Kidney epithelial cell (primary cell): ENCODE measurements around the gene TNS4. TPM values are rescaled to one million over a fixed set of nuclear protein-coding genes. Genes with fewer than 3 reads are reported as not detected.

ENCODE experiments used
- DNase-seq: peaks from one replicate; pipeline ENCODE4 v3.0.0-alpha.2; 2010; ENCODE audit warnings: low read depth
- H3K27me3 ChIP-seq: 2 replicates; pipeline ENCODE4 v1.6.0; 2011; ENCODE audit warnings: low read length; ENCODE audit not compliant: control insufficient read depth, insufficient read depth
- H3K36me3 ChIP-seq: 2 replicates; pipeline ENCODE4 v1.5.1; 2011; ENCODE audit warnings: low read length; ENCODE audit not compliant: control insufficient read depth, insufficient read depth
- H3K4me3 ChIP-seq: 2 replicates; pipeline ENCODE4 v1.5.1; 2011; ENCODE audit warnings: low read depth, mild to moderate bottlenecking, control low read depth, low read length
- total RNA-seq: library from RNA; depleted of rRNA; stranded (reverse); fragments of >200 nt; gene quantifications from 2 replicates; pipeline ENCODE4 v1.2.3, GENCODE V29; 2015
- TF ChIP-seq, protein P1 (sequence below): IDR thresholded peaks from 2 replicates; pipeline ENCODE4 v1.5.1; 2011; ENCODE audit warnings: mild to moderate bottlenecking, moderate library complexity, low read length, control low read depth, inconsistent platforms; ENCODE audit not compliant: insufficient read depth, poor library complexity, severe bottlenecking

The TNS4 gene
- total RNA-seq, 1 donor from 2014 or later, result not detected

DNA sequence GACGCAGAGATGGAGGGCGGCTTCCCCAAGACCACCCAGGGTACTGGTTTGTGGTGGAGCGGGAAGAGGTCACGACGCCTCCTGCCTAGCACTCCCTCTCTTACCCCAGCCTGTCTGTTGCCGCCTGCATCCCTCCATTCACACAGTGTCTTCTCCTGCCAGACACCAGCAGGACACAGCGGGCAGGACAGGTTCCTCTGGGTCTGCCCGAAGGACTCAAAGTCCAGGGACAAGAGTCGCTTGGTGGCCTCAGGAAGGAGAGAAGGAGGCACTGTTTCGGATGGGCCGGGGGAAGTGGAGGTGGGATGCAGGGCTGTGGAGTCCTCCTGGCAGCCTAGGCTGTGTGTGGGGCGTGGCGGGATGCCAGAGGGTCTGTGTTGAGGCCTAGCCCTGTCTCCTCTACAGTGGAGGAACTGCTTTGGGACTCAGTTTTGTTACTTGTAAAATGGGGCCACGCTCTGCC, 19.6 kb upstream of the TNS4 start:
- Histone ChIP-seq H3K27me3 (no peaks in the 10 kb centered on the region), H3K36me3 (no peaks in the 10 kb centered on the region), H3K4me3 (no peak overlapping the region)
- DNase-seq, result no peak
- TF ChIP-seq, protein P1, sequence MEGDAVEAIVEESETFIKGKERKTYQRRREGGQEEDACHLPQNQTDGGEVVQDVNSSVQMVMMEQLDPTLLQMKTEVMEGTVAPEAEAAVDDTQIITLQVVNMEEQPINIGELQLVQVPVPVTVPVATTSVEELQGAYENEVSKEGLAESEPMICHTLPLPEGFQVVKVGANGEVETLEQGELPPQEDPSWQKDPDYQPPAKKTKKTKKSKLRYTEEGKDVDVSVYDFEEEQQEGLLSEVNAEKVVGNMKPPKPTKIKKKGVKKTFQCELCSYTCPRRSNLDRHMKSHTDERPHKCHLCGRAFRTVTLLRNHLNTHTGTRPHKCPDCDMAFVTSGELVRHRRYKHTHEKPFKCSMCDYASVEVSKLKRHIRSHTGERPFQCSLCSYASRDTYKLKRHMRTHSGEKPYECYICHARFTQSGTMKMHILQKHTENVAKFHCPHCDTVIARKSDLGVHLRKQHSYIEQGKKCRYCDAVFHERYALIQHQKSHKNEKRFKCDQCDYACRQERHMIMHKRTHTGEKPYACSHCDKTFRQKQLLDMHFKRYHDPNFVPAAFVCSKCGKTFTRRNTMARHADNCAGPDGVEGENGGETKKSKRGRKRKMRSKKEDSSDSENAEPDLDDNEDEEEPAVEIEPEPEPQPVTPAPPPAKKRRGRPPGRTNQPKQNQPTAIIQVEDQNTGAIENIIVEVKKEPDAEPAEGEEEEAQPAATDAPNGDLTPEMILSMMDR, result no peak

DNA sequence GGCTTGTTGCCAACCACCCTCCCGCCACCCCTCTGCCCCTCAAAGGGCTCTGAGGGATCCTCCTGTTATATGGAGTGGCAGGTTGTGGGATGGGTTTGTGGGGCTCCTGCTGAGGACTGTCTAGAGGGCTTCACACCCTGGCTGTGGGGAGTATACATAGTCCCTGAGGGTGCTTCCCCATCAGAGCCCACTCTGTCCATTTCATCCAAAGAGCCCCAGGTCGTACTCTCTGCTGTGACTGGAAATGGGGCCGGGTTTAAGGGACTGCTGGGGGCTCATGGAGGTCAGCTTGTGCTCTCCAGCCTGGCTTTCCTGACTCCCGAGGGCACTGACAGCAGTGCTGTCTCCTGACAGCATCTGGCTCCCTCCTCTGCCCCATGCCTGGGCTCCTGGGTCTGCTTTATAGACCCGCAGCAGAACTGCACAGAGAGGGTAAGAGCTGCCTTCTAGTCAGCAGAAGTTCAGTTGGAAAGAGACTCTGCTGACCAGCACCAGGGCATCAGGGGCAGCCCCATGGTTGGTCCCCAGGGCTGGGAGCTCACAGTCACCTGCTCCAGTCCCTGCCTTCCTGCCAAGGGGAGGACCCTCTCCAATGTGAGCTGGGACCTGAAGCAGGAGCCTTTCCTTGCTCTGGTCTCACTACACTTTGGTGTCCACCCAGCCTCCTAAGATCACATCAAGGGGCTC, 17.8 kb upstream of the TNS4 start:
- DNase-seq, result no peak

DNA sequence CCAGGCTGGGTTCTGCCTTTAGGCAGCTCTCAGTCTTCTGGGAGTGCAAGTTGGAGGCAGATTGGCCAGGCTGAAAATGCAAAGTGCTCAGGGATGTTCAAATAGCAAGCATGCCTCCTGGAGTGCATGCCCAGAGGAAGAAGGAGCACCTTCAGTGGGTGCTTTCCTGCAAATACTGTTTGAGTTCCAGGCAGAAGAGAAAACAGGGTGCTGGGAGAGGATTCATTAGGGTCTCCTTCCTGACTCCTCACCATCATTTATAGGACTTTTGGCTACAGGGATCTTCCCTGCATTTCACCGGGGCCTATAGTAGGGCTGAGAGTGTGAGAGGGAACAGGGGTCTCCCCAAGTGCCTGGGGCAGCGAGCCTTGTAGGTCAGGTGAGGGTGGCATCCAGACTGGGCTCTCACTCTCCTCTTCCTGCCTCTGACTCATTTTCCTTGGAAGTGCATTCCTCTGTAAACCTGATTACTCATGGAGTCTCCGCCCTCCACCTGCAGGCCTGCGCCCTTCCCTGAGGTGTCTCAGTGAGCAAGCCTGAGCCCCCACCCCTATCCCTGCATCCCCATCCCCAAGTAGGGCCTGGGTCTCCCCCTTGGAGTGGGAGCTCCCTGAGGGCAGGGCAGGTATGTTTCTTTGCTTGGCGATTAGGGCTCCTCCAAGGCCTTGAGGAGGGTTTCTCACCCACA, 17.1 kb upstream of the TNS4 start:
- no peak overlapping the region for H3K4me3 ChIP-seq
- no peaks in the 10 kb centered on the region for H3K36me3 ChIP-seq
- TF ChIP-seq, protein P1, result no peak
- H3K27me3 ChIP-seq, result no peaks in the 10 kb centered on the region
- peak; percentile 85 for DNase-seq

More for the DNA sequence above, 17.8 kb upstream of the TNS4 start:
- Histone ChIP-seq H3K27me3 (no peaks in the 10 kb centered on the region), H3K4me3 (no peak overlapping the region), H3K36me3 (no peaks in the 10 kb centered on the region)
- TF ChIP-seq, protein P1, result no peak

DNA sequence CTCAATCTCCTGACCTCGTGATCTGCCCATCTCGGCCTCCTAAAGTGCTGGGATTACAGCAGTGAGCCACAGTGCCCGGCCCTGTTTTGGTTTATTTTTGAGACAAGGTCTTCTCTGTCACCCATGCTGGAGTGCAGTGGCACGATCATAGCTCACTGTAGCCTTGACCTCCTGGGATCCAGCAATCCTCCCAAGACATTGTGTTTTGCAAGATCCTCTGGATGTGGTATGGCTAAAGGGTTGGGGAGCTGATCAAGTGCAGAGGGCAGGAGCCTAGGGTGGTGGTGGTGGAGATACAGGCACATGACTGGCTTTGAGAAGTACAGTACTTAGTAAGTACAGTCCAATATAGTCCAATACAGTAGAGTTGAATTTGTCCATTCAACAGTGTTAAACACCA, 16.6 kb upstream of the TNS4 start:
- TF ChIP-seq, protein P1, result no peak
- no peaks in the 10 kb centered on the region for H3K27me3 ChIP-seq
- DNase-seq, result no peak
- H3K4me3 ChIP-seq, result no peak overlapping the region
- H3K36me3 ChIP-seq, result no peaks in the 10 kb centered on the region

DNA sequence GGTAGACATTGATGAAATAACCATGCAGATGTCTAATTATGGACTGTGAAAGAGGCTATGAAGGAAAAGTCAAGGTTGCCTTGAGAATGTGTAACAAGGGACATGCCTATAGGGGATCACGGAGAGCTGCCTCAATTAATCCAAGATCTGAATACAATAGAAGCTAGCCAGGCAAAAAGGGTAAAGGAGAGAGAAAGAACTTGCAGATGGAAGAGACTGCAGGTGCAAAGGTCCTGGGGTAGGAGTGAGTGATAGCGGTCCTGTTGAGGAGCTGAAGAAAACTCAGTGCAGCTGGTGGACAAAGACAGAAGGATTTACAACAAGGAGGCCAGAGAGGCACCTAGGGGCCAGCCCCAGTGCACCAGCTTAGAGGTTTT, 15.9 kb upstream of the TNS4 start:
- Histone ChIP-seq H3K36me3 (no peaks in the 10 kb centered on the region), H3K27me3 (no peaks in the 10 kb centered on the region), H3K4me3 (no peak overlapping the region)
- no peak for DNase-seq
- TF ChIP-seq, protein P1, result no peak
